CD4-positive, alpha-beta T cell treated with Interleukin-2 at 100 ng/mL for 4 hours (primary cell): Measurements from ENCODE around the gene XYLT1.

Experiments used
- DNase-seq: peaks from one replicate; pipeline ENCODE4 v3.0.0-alpha.2; 2020; ENCODE audit warnings: low spot score

XYLT1 gene

GRCh38 chr16:17283016-17283415, 187.7 kb downstream of the XYLT1 start:
- DNase-seq = no peak

- no peak for DNase-seq
Observed at GRCh38 chr16:17282247-17282646, 188.5 kb downstream of the XYLT1 start.

- no peak for DNase-seq
Observed at GRCh38 chr16:17281052-17281451, 189.7 kb downstream of the XYLT1 start.

GRCh38 chr16:17278988-17279387, 191.8 kb downstream of the XYLT1 start:
- DNase-seq = no peak

- no peak for DNase-seq
Observed at GRCh38 chr16:17277981-17278381, 192.8 kb downstream of the XYLT1 start.

- no peak for DNase-seq
Observed at GRCh38 chr16:17276610-17277009, 194.2 kb downstream of the XYLT1 start.

GRCh38 chr16:17276010-17276530, 194.7 kb downstream of the XYLT1 start:
- no peak for DNase-seq

DNA sequence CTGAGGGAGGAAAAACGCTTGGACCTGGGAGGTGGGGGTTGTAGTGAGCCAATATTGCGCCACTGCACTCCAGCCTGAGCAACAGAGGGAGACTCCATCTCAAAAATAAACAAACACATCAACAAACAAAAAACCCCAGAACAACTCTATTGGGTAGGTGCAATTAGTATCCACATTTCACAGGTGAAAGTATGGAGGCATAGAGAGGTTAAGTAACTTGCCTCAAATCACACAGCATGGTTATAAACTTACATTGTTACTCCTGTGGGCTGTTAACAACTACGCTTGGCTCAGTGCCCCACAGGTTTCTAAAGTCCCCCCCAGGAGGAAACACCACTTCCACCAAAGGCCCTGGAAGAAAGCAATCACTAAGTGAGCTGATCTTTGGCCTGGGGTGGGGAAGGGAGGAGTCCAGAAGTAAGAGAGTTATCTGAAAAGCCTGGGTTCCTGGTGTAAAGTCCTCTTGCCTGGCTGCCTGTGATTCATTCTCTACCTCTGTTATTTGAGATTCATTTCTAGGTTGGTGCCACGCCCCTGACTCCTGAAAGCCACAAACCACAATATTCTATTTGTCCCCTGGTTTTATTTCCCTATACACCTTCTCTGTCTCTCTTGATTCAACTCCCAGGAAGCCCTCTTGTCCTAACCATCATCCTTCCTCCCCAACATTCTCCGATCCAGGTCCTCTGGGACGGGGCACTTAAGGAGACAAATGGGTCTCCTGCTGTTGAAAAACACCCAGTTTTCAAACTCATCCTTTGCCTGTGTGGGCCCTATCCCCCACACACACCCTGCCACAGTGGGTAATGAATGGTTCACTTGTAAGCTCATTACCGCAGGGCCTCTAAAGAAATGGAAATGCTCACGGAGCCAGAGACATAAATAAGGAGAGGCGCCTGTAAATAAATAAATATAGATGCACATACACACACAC, 195.4 kb downstream of the XYLT1 start:
- no peak for DNase-seq

GRCh38 chr16:17273142-17273561, 197.6 kb downstream of the XYLT1 start:
- DNase-seq = peak; percentile 55

DNA sequence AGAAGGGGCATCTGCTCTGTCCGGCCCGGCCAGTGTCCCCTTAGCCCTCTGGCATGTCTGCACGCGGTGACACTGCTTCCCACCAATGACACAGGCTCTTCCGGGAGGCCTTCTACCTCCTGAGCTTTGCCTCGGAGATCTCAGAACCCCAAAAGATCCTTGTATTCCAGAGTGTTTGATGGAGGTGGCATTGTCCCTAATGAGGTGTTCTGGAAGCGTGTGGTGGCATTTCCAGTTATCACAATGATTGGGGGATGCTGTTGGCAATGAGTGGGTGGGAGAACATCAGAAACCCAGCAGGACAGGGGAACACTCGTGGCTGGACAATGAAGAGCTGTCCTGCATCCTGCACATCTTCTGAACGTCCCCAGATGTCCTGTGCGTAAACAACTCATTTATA, 198.0 kb downstream of the XYLT1 start:
- no peak for DNase-seq

- DNase-seq = no peak
Observed at GRCh38 chr16:17271687-17272086, 199.1 kb downstream of the XYLT1 start.

- DNase-seq = no peak
Observed at GRCh38 chr16:17270683-17271109, 200.1 kb downstream of the XYLT1 start.

DNA sequence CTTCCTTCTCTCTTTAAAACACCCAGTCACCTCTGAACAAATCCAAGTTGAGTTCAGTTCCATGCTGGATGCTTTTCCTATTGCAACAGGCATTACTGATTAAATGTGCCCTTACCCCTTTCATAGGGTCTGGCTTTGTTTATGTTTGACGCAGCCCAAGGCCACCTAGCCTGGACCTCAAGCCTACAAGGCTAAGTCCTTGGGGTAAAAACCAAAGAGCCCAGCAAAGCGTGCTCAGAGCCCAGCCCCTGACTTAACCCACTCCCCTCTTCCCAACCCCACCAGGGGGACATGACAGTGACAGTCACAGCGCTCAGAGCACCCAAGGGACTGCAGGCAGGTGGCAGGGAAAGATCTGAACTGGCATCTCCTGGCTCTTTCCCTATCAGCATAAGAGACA, 200.6 kb downstream of the XYLT1 start:
- no peak for DNase-seq

DNA sequence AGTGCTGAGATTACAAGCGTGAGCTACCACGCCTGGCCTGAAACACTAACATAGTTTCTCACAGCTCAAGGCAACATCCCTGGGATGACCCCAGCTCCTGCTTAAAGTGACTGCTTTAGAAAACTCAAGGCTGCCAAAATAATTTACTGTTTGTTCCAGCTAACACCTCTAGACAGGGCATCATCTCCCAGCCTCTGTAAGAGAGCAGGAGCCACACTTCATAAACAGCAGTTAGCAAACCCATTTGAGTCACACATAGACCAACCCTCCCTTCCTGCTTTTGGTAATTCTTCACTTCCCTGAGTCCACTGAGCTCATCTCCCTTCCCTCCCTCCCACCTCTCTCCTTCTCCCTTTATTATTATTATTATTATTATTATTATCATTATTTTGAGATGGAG, 201.3 kb downstream of the XYLT1 start:
- no peak for DNase-seq

- DNase-seq = no peak
Observed at GRCh38 chr16:17266608-17267313, 204.0 kb downstream of the XYLT1 start.

DNA sequence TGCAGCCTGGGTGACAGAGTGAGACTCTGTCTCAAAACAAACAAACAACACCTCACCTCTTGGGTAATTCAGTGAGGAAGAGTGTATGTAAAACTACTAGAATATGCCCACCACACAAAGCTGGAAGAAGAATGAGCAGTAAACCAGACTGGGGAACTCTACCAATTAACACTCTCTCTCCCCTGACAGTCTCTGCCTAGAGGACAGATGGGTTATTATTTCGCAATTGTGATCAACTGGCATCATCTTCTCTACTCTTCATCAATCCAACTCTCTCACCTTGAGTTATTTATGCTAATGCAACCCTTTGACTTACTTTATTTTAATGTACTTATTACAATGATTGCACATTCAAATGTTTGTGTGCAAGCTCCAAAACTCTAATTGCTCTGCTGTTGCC, 205.6 kb downstream of the XYLT1 start:
- no peak for DNase-seq

- DNase-seq = no peak
Observed at GRCh38 chr16:17261197-17261858, 209.4 kb downstream of the XYLT1 start.

- DNase-seq = no peak
Observed at GRCh38 chr16:17260276-17260849, 210.4 kb downstream of the XYLT1 start.

DNA sequence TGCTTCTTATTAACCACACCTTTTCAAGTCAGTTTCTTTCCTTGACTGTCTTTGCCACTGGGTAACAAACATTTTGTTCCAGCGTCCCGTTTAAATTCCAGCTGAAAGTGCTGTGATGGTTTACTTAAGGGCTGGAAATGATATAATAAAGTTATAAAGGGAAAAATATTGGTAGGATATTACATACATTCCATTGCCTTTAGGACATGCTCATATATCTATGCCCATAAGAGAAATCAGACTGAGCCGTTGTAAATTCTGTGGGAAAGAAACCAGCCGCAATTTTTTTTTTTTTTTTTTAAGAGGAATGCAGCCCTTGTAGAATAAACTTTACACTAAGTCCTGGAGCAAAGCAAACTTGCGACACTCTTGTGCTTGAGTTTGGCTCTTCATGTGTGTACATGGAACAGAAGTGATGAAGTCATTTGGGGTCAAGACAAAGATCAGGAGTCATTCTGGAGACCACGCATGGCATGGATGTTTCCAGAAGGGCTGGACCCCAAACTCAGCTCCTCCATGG, 210.9 kb downstream of the XYLT1 start:
- DNase-seq = no peak

GRCh38 chr16:17258848-17259713, 211.7 kb downstream of the XYLT1 start:
- no peak for DNase-seq

DNA sequence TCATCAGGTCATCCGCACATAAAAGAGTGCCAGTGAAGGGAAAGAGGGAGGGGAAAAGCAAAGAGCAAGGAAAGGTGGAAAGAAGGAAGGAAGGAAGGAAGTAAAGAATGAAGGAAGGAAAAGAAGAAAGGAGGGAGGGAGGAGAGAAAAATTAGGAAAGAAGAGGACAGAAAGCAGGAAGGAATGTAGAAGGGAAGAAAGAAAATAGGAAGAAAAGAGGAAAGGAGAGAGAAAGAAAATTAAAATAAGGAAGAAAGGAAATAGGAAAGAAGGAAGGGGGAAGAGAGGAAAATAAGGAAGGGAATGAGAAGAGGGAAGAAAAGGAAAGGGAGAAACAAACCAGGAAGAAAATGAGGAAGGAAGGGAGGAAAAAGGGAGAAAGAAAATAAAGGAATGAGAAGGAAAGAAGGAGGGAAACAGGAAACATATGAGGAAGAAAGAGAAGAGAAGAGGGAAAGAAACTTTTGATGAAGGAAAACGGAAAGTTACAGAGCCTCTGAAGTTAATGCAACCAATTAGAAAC, 212.6 kb downstream of the XYLT1 start:
- DNase-seq = no peak
